ENCODE results near the gene ATP2A3. TPM values are rescaled to one million over a fixed set of nuclear protein-coding genes. Genes with fewer than 3 reads are reported as not detected.

Gene ATP2A3
- total RNA-seq, 6 experiments from 2014 or later, result 0.05 to 0.12 (median 0.08) TPM

GRCh38 chr17:3937359-3937758 is 26.9 kb downstream of the ATP2A3 start:
- peaks cover 6% of the 10 kb centered on the region for H3K4me1 Mint-ChIP-seq (ENCODE audit: low read depth)
- H3K27ac Mint-ChIP-seq, result no peak overlapping the region
- H3K27me3 Mint-ChIP-seq (ENCODE audit: insufficient read depth), result peaks cover 6% of the 10 kb centered on the region
- H3K4me3 Mint-ChIP-seq, result no peak overlapping the region
- DNase-seq, result no peak
- no peaks in the 10 kb centered on the region for H3K9me3 Mint-ChIP-seq
- TF ChIP-seq, protein P1, sequence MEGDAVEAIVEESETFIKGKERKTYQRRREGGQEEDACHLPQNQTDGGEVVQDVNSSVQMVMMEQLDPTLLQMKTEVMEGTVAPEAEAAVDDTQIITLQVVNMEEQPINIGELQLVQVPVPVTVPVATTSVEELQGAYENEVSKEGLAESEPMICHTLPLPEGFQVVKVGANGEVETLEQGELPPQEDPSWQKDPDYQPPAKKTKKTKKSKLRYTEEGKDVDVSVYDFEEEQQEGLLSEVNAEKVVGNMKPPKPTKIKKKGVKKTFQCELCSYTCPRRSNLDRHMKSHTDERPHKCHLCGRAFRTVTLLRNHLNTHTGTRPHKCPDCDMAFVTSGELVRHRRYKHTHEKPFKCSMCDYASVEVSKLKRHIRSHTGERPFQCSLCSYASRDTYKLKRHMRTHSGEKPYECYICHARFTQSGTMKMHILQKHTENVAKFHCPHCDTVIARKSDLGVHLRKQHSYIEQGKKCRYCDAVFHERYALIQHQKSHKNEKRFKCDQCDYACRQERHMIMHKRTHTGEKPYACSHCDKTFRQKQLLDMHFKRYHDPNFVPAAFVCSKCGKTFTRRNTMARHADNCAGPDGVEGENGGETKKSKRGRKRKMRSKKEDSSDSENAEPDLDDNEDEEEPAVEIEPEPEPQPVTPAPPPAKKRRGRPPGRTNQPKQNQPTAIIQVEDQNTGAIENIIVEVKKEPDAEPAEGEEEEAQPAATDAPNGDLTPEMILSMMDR (IDR thresholded peaks at IDR 0.05), result no peak
- no peaks in the 10 kb centered on the region for H3K36me3 Mint-ChIP-seq (ENCODE audit: low read depth)

- H3K27me3 Mint-ChIP-seq (ENCODE audit: insufficient read depth), result peaks cover 6% of the 10 kb centered on the region
- TF ChIP-seq, protein P1 (IDR thresholded peaks at IDR 0.05), result no peak
- no peak overlapping the region for H3K27ac Mint-ChIP-seq
- H3K9me3 Mint-ChIP-seq, result no peaks in the 10 kb centered on the region
- peaks cover 6% of the 10 kb centered on the region for H3K4me1 Mint-ChIP-seq (ENCODE audit: low read depth)
- DNase-seq, result peak; percentile 21
- no peak overlapping the region for H3K4me3 Mint-ChIP-seq
- no peaks in the 10 kb centered on the region for H3K36me3 Mint-ChIP-seq (ENCODE audit: low read depth)
Measured at GRCh38 chr17:3935825-3936355, 28.3 kb downstream of the ATP2A3 start.

GRCh38 chr17:3935140-3935542 is 29.1 kb downstream of the ATP2A3 start:
- no peak overlapping the region for H3K4me3 Mint-ChIP-seq
- TF ChIP-seq, protein P1 (IDR thresholded peaks at IDR 0.05), result peak; percentile 74
- no peak overlapping the region for H3K27ac Mint-ChIP-seq
- peak; percentile 45 for DNase-seq
- H3K27me3 Mint-ChIP-seq (ENCODE audit: insufficient read depth), result peaks cover 6% of the 10 kb centered on the region
- no peaks in the 10 kb centered on the region for H3K36me3 Mint-ChIP-seq (ENCODE audit: low read depth)
- no peaks in the 10 kb centered on the region for H3K9me3 Mint-ChIP-seq
- H3K4me1 Mint-ChIP-seq (ENCODE audit: low read depth), result peaks cover 6% of the 10 kb centered on the region

DNA sequence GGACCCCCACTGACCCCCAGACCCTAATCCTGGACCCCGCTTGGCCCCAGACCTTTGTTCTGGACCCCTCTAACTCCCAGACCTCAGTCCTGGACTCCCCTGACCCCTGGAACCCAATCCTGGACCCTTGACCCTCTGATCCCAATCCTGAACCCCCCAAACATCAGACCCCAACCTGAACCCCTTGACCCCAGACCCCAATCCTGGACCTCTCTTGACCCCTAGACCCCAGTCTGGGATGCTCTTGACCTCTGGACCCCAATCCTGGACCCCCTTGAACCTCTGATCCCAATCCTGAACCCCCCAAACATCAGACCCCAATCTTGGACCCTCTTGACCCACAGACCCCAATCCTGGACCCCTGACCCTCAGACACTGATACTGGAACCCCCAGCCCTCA is 34.5 kb downstream of the ATP2A3 start:
- DNase-seq, result no peak
- Mint-ChIP-seq H3K4me1 (ENCODE audit: low read depth) (no peaks in the 10 kb centered on the region), H3K36me3 (ENCODE audit: low read depth) (no peaks in the 10 kb centered on the region), H3K27me3 (ENCODE audit: insufficient read depth) (peaks cover 7% of the 10 kb centered on the region), H3K27ac (no peak overlapping the region), H3K9me3 (no peaks in the 10 kb centered on the region), H3K4me3 (no peak overlapping the region)
- TF ChIP-seq, protein P1 (IDR thresholded peaks at IDR 0.05), result no peak

GRCh38 chr17:3929181-3929580 is 35.1 kb downstream of the ATP2A3 start:
- no peak overlapping the region for H3K4me3 Mint-ChIP-seq
- H3K9me3 Mint-ChIP-seq, result no peaks in the 10 kb centered on the region
- no peaks in the 10 kb centered on the region for H3K36me3 Mint-ChIP-seq (ENCODE audit: low read depth)
- TF ChIP-seq, protein P1 (IDR thresholded peaks at IDR 0.05), result no peak
- peaks cover 8% of the 10 kb centered on the region for H3K27me3 Mint-ChIP-seq (ENCODE audit: insufficient read depth)
- H3K27ac Mint-ChIP-seq, result no peak overlapping the region
- H3K4me1 Mint-ChIP-seq (ENCODE audit: low read depth), result no peaks in the 10 kb centered on the region
- DNase-seq, result no peak

DNA sequence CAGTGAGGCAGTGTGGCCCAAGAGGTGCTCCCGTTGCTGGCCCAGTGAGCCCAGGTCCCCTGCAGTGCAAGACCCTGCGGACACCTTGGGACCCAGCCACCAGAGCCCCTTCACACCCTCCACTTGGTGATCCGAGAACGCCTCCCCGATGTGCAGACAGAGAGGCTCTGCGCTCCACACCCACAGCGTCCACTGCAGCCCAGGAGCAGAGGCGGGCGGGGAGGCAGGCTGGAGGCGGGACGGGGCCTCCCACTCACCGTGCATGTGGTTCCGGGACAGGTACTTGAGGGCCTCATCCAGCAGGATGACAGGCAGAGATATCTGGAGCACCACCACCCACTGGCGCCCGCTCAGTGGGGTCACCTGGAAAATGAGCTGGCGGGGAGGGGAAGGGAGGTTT is 35.8 kb downstream of the ATP2A3 start:
- Mint-ChIP-seq H3K27ac (no peak overlapping the region), H3K9me3 (no peaks in the 10 kb centered on the region), H3K4me1 (ENCODE audit: low read depth) (no peaks in the 10 kb centered on the region), H3K4me3 (no peak overlapping the region), H3K36me3 (ENCODE audit: low read depth) (no peaks in the 10 kb centered on the region), H3K27me3 (ENCODE audit: insufficient read depth) (peaks cover 11% of the 10 kb centered on the region)
- TF ChIP-seq, protein P1 (IDR thresholded peaks at IDR 0.05), result no peak
- DNase-seq, result no peak

Measured in HFFc6 (cell line).